GM10266 (cell line): ENCODE results near the gene BPHL.

Experiments
- DNase-seq: peaks from one replicate; pipeline ENCODE4 v3.0.0; 2012; ENCODE audit errors: extremely low spot score
- TF ChIP-seq, protein P1 (sequence below): IDR thresholded peaks from 2 replicates; pipeline ENCODE4 v1.5.1; 2012; ENCODE audit warnings: mild to moderate bottlenecking, low read depth; ENCODE audit not compliant: control insufficient read depth, insufficient read depth; ENCODE audit errors: missing control alignments

BPHL gene

DNA sequence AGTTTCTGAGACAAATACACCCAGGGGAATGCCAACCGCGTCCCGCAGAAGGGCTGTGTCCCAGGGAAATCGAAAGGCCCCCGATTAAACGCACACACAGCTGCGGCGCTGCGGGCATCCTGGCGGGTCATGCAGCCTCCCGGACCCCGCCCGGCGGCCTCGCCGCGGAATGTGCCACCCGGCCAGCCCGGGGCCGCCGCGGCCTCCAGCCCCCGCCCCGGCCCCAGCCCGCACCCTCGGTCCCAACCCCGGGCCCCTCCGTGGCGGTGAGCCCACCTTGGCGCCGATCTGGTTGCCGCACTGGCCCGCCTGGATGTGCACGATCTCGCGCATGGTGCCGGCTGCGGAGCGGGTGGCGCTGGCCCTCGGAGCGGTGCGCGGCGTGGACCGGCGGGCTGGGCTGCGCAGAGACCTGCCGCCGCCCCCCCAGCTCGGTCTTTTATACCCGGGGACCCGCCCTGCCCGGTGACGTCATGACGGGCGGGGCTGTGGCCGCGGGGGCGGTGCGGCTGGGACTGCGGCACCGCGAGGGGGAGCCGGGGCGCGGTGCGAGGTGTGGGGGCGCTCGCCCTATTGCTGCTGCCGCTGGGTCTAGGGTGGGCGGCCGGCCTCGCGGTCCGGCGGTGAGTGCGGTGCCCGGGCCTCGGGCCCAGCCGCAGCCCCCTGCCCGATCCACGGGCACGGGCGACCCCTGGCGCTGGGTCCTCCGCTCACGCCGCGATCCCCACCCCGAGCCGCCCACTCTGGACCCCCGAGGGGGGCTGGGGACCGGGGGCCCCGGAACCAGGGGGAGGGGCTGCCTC is 38.8 kb downstream of the BPHL start, which contains the start of gene TUBB2A:
TUBB2A (minus strand) TSS at position 414 of the 803 bp plus-strand sequence; CDS start at position 333, 81 bp downstream.
- TF ChIP-seq, protein P1, sequence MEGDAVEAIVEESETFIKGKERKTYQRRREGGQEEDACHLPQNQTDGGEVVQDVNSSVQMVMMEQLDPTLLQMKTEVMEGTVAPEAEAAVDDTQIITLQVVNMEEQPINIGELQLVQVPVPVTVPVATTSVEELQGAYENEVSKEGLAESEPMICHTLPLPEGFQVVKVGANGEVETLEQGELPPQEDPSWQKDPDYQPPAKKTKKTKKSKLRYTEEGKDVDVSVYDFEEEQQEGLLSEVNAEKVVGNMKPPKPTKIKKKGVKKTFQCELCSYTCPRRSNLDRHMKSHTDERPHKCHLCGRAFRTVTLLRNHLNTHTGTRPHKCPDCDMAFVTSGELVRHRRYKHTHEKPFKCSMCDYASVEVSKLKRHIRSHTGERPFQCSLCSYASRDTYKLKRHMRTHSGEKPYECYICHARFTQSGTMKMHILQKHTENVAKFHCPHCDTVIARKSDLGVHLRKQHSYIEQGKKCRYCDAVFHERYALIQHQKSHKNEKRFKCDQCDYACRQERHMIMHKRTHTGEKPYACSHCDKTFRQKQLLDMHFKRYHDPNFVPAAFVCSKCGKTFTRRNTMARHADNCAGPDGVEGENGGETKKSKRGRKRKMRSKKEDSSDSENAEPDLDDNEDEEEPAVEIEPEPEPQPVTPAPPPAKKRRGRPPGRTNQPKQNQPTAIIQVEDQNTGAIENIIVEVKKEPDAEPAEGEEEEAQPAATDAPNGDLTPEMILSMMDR, result peak; percentile 65
- DNase-seq, result peak; percentile 99

DNA sequence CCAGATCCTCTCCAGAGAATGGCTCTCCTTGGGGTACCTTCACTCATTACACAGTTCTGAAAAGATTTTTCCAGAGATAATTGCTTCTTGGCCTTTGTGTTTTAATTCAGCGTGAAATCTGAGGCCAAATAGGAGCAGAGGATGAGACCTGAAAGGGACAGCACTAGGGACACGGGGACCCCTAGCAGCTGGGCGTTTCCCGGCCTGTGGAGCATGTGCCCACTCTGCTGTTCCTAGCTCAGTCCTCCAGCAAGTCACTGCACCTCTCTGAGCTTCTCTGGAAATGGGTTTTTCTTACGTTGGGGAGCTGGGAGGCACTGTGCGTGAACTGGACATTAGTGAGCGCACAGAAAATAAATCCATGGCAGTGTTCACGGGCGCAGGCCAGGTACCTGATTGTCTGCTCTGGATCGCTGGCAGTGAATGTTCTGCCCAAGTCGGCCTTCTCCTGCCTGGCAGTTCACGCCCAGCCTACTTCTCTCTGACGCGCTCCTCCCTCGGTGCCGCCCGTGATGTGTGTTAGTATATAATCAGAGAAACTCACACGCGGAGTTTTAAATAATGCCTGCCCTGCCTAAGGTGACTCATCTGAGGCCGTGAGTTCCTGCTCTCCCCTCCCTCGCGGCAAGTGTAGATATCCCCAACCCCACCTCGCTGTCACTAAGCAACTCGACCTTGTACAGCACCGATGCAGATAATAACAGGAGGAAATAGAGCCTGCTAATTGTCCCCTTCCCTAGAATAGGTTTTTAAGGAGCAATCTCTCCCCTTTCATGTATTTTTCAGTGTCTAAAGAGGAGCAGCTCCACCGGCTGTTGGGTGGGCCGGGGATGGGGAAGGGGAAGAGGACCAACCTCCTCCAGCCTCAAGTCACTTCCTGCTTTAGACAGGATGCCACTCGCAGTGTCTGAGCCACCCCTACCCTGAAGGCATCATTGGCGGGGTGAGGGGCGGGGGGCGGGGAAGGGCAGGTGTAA is 41.6 kb downstream of the BPHL start:
- DNase-seq, result no peak
- TF ChIP-seq, protein P1, result no peak

DNA sequence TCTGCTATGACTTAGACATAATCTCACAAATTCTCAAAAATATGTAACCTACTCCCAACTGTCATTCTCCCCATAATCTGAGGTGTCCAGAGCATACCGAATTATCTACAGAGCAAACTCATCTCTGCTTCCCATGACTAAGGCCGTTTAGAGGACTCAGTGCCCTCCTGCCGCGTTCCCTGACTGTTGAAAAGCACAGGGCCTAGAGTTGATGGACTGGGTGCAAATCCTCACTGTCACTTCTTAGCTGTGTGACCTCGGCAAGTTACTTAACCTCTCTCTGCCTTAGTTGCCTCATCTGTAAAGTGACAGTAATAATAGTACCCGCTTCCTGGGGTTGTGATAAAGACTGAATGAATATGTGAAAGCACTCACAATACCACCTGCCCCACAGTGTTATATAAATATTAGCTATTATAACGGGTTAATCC is 43.6 kb downstream of the BPHL start:
- TF ChIP-seq, protein P1, result no peak
- no peak for DNase-seq

DNA sequence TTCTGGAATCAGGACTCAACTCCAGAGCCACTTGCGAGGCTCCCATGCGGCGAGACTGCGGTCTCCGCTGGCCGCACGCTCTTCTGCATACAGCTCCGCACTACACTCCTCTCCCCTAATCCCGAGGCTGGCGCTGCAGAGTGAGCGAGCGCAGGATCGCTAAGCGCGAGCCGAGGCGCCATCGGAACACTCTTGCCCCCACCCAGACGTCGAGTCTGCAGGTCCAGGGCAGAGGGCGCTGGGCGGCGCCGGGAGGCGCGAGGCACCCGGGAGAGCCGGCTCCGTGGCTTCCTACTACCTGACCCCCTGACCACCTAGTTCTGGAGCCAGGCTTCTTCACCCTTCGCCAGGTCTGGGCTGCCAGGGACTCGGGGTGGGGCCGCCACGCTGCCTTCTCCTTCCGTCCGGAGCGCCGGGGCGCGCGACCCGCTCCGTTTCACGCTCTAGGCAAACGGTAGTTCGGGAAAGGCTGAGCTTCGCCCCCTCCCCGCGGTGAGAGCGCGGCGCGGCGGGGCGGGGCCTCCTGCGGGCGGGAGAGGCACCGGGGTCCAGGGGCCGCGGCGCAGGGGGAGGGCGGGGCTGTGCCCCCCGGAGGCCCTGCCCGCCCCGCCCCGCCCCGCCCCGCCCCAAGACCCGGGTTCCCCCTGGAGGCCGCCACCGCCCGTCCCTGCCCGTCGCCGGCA is 44.2 kb downstream of the BPHL start:
- TF ChIP-seq, protein P1, result peak; percentile 15
- peak; percentile 92 for DNase-seq

DNA sequence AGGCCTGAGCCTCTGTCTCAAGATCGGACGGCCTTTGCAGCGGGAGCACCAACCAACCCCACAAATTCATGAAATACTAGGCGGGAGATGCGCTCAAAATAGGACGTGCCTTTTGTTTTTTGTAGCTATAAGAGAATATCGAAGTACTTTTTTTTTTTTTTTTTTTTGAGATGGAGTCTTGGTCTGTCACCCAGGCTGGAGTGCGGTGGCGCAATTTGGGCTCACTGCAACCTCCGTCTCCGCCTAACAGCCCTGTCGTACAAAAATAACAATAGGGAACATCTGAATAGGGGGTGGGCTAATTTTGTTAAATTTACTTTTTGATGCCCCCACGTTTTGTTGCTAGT is 44.7 kb downstream of the BPHL start:
- TF ChIP-seq, protein P1, result no peak

DNA sequence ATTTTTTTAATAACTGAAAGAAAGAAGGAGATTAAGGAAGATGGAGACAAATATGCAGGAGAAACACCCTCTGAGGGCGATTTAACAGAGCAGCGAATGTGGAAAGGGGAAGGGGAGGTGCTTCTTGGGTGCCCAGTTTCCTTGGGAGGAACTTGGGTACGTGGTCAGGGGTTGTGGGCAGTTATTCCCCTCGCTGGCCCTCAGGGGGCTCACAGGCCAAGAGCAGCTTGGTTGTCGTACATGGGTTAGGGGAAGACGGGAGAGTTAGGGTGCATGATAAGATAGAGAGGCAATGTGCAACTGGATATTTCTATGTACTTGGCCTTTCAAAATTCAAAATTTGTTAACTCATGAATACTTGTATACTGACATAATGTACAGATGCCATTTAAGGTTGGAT is 45.9 kb downstream of the BPHL start:
- no peak for DNase-seq
- TF ChIP-seq, protein P1, result no peak

More for the DNA sequence above, 44.7 kb downstream of the BPHL start:
- DNase-seq, result no peak
